Activated CD8-positive, alpha-beta memory T cell treated with anti-CD3 and anti-CD28 coated beads for 36 hours (primary cell): ENCODE results near the gene RBPJL. TPM values are rescaled to one million over a fixed set of nuclear protein-coding genes. Genes with fewer than 3 reads are reported as not detected.
"Not testable (repeated sequence)": the region's sequence is repeated elsewhere in the genome, so short reads cannot be mapped to it uniquely, and the experiment has no call there.

Experiments
- CTCF ChIA-PET: fragments of 350-600 bp; sonication (Branson Sonifier 250); formaldehyde crosslinking; loops from one replicate; lab custom pipeline; 2021; ENCODE audit warnings: antibody characterized with exemption; lab: Charles Lee
- POLR2A ChIA-PET: fragments of 350-600 bp; sonication (Branson Sonifier 250); formaldehyde crosslinking; loops from one replicate; lab custom pipeline; 2021; ENCODE audit warnings: antibody characterized with exemption; lab: Charles Lee
- total RNA-seq, 2 experiments: library from RNA; stranded (reverse); gene quantifications; one replicate each; pipeline ENCODE4 v1.2.3, GENCODE V29; 2021

The RBPJL gene
- total RNA-seq, 2 experiments from 2014 or later = not detected

GRCh38 chr20:45347936-45348778, 41.5 kb downstream of the RBPJL start, which contains the start of gene SDC4:
Gene SDC4 (minus strand): TSS chr20:45348424. CDS start chr20:45348384, 40 bp downstream.
- CTCF ChIA-PET = interaction anchor here (0.6 to 3.7 kb wide), 6 partner anchors 15 to 198 kb away, joined by 3 to 16 read pairs (median 4); partner anchors contain the start of gene SYS1
- POLR2A ChIA-PET = interaction anchor here (0.6 to 2.7 kb wide), 5 partner anchors 9 to 110 kb away, joined by 3 to 12 read pairs (median 3); partner anchors contain the start of gene SYS1

- ChIA-PET CTCF (interaction anchor here (1.0 to 1.8 kb wide), 2 partner anchors 13 to 87 kb away, joined by 5 read pairs; partner anchors contain the start of gene SYS1), POLR2A (no interaction called here)
Measured at GRCh38 chr20:45350217-45350616, 43.6 kb downstream of the RBPJL start.

- CTCF ChIA-PET = interaction anchor here (0.6 to 1.8 kb wide), 4 partner anchors 11 to 646 kb away, joined by 3 to 5 read pairs (median 3); partner anchors contain the start of gene SYS1
- POLR2A ChIA-PET = not testable (repeated sequence)
Measured at GRCh38 chr20:45350795-45351194, 44.2 kb downstream of the RBPJL start.

- ChIA-PET CTCF (interaction anchor here (1.1 to 1.7 kb wide), 3 partner anchors 10 to 84 kb away, joined by 3 to 6 read pairs (median 4); partner anchors contain the start of gene SYS1), POLR2A (no interaction called here)
Measured at GRCh38 chr20:45352729-45353128, 46.1 kb downstream of the RBPJL start.

GRCh38 chr20:45353746-45354145, 47.1 kb downstream of the RBPJL start:
- POLR2A ChIA-PET = interaction anchor here (1.0 kb wide), 1 partner anchor 9 kb away, joined by 3 read pairs; the partner anchor contains the start of gene SYS1
- CTCF ChIA-PET = interaction anchor here (2.2 kb wide), 1 partner anchor 9 kb away, joined by 13 read pairs; the partner anchor contains the start of gene SYS1

GRCh38 chr20:45354423-45355208, 48.0 kb downstream of the RBPJL start:
- CTCF ChIA-PET = interaction anchor here (0.8 to 2.2 kb wide), 2 partner anchors 8 to 18 kb away, joined by 3 to 13 read pairs; partner anchors contain the start of gene SYS1
- POLR2A ChIA-PET = interaction anchor here (1.0 kb wide), 1 partner anchor 8 kb away, joined by 3 read pairs; the partner anchor contains the start of gene SYS1

GRCh38 chr20:45355209-45356084, 48.8 kb downstream of the RBPJL start:
- ChIA-PET CTCF (interaction anchor here (0.5 to 2.2 kb wide), 4 partner anchors 7 to 473 kb away, joined by 3 to 13 read pairs (median 4); partner anchors contain the start of gene SYS1), POLR2A (no interaction called here)

GRCh38 chr20:45358282-45359068, 51.8 kb downstream of the RBPJL start:
- ChIA-PET CTCF (interaction anchor here (1.2 kb wide), 1 partner anchor 79 kb away, joined by 4 read pairs; no protein-coding TSS in a partner anchor), POLR2A (no interaction called here)

- CTCF ChIA-PET = interaction anchor here (1.2 kb wide), 1 partner anchor 78 kb away, joined by 4 read pairs; no protein-coding TSS in a partner anchor
- POLR2A ChIA-PET = no interaction called here
Measured at GRCh38 chr20:45359069-45359405, 52.4 kb downstream of the RBPJL start.

GRCh38 chr20:45359406-45360148, 52.9 kb downstream of the RBPJL start:
- ChIA-PET CTCF (interaction anchor here (1.2 kb wide), 1 partner anchor 78 kb away, joined by 4 read pairs; no protein-coding TSS in a partner anchor), POLR2A (no interaction called here)

- POLR2A ChIA-PET = interaction anchor here (1.5 to 2.1 kb wide), 3 partner anchors 12 to 45 kb away, joined by 4 to 18 read pairs (median 12); partner anchors contain the start of gene SDC4
- CTCF ChIA-PET = interaction anchor here (0.8 to 6.6 kb wide), 6 partner anchors 10 to 89 kb away, joined by 3 to 63 read pairs (median 22); partner anchors contain the start of gene PIGT
Measured at GRCh38 chr20:45361793-45362192, 55.2 kb downstream of the RBPJL start.

GRCh38 chr20:45362804-45363610, 56.4 kb downstream of the RBPJL start, which contains the start of gene SYS1:
Gene SYS1 (plus strand): TSS chr20:45363156. CDS start chr20:45363532, 376 bp downstream.
- POLR2A ChIA-PET = interaction anchor here (0.6 to 2.1 kb wide), 13 partner anchors 9 to 80 kb away, joined by 3 to 18 read pairs (median 5); partner anchors contain the start of genes PIGT and SDC4
- CTCF ChIA-PET = interaction anchor here (0.7 to 6.6 kb wide), 24 partner anchors 9 to 408 kb away, joined by 3 to 63 read pairs (median 5); partner anchors contain the start of genes PIGT, SDC4 and TP53TG5

- ChIA-PET CTCF (interaction anchor here (0.8 to 6.6 kb wide), 18 partner anchors 9 to 89 kb away, joined by 3 to 63 read pairs (median 6); partner anchors contain the start of genes PIGT, SDC4 and TP53TG5), POLR2A (interaction anchor here (0.6 to 2.1 kb wide), 11 partner anchors 8 to 79 kb away, joined by 3 to 18 read pairs (median 6); partner anchors contain the start of genes PIGT and SDC4)
Measured at GRCh38 chr20:45363611-45364492, 57.2 kb downstream of the RBPJL start.

GRCh38 chr20:45365444-45365970, 58.9 kb downstream of the RBPJL start:
- CTCF ChIA-PET = interaction anchor here (0.8 to 6.6 kb wide), 6 partner anchors 7 to 87 kb away, joined by 3 to 63 read pairs (median 14); partner anchors contain the start of gene PIGT
- POLR2A ChIA-PET = no interaction called here
